GM12878 (cell line): Measurements from ENCODE around the gene CYSLTR1. TPM values are rescaled to one million over a fixed set of nuclear protein-coding genes. Genes with fewer than 3 reads are reported as not detected.

Source experiments
- ATAC-seq: fragments of 200-7000 bp; cut with Tn5 transposase; 3 replicates; pipeline ENCODE4 v1.9.1; 2020; ENCODE audit warnings: mild to moderate bottlenecking, moderate library complexity
- BruUV-seq: library from RNA; stranded (reverse); fragments of 400-500 nt; replicated peaks from 2 replicates; lab custom pipeline; 2021; lab: Mats Ljungman, UMichigan
- CTCF ChIA-PET: fragments of 300-600 bp; sonication (Branson Sonifier 250); formaldehyde crosslinking; extraction: SDS; loops from one replicate; lab custom pipeline; 2021; ENCODE audit warnings: inconsistent platforms; lab: Yijun Ruan, JAX
- POLR2A ChIA-PET: fragments of 350-600 bp; formaldehyde crosslinking; extraction: SDS; loops from one replicate; lab custom pipeline; 2021; ENCODE audit warnings: inconsistent platforms; lab: Charles Lee
- RAD21 ChIA-PET: fragments of 300-600 bp; sonication (Branson Sonifier 250); formaldehyde crosslinking; loops from one replicate; lab custom pipeline; 2023; ENCODE audit warnings: antibody characterized with exemption; ENCODE audit not compliant: unreplicated experiment; lab: Charles Lee
- SMC1A ChIA-PET: fragments of 300-600 bp; sonication (Branson Sonifier 250); formaldehyde crosslinking; loops from one replicate; lab custom pipeline; 2023; ENCODE audit not compliant: unreplicated experiment, uncharacterized antibody; lab: Charles Lee
- DNase-seq: peaks from one replicate; pipeline ENCODE4 v3.0.0-alpha.2; 2011; ENCODE audit warnings: low read depth, low spot score
- FAIRE-seq: peaks from 3 replicates; lab custom pipeline; 2011; peaks lifted over from hg19 to GRCh38; lab: Jason Lieb, UNC
- H2AFZ ChIP-seq: 2 replicates; pipeline ENCODE4 v1.6.0; 2011; ENCODE audit warnings: low read depth, low read length, control low read depth; ENCODE audit not compliant: control insufficient read depth
- H3K27ac ChIP-seq: 2 replicates; pipeline ENCODE4 v1.5.1; 2011; ENCODE audit warnings: control low read depth; ENCODE audit not compliant: control insufficient read depth, insufficient read depth
- H3K27me3 ChIP-seq, 2 experiments: replicated peaks in 1 of 2; 2 replicates each; pipeline versions ENCODE4 v1.6.0 to v1.6.1; 2011; ENCODE audit warnings: low read length in 1 of 2; ENCODE audit not compliant: control insufficient read depth in 2 of 2, insufficient read depth in 2 of 2
- H3K36me3 ChIP-seq, 2 experiments: 2 replicates each; pipeline ENCODE4 v1.5.1; 2011; ENCODE audit warnings: low read length in 1 of 2; ENCODE audit not compliant: control insufficient read depth in 2 of 2, insufficient read depth in 2 of 2
- H3K4me1 ChIP-seq: 2 replicates; pipeline ENCODE4 v1.6.1; 2011; ENCODE audit warnings: mild to moderate bottlenecking, low read length, moderate library complexity, mixed read lengths; ENCODE audit not compliant: control insufficient read depth, insufficient read depth
- H3K4me2 ChIP-seq: 2 replicates; pipeline ENCODE4 v1.6.0; 2011; ENCODE audit warnings: control low read depth; ENCODE audit not compliant: control insufficient read depth, insufficient read depth
- H3K4me3 ChIP-seq: fragments of 200-600 bp; sonication (generic); 2 replicates; pipeline ENCODE4 v1.5.1; 2016
- H3K79me2 ChIP-seq: 2 replicates; pipeline ENCODE4 v1.6.0; 2011; ENCODE audit warnings: low read length; ENCODE audit not compliant: control insufficient read depth, insufficient read depth
- H3K9ac ChIP-seq: 2 replicates; pipeline ENCODE4 v1.8.0; 2011; ENCODE audit warnings: low read length, control low read depth, mixed read lengths; ENCODE audit not compliant: control insufficient read depth, insufficient read depth
- H3K9me3 ChIP-seq: replicated peaks from 3 replicates; pipeline ENCODE4 v1.5.1; 2011; ENCODE audit warnings: mild to moderate bottlenecking, low read length; ENCODE audit not compliant: control insufficient read depth, insufficient read depth
- H4K20me1 ChIP-seq: 2 replicates; pipeline ENCODE4 v1.6.0; 2011; ENCODE audit not compliant: control insufficient read depth, insufficient read depth
- BCL3 ChIP-seq: IDR thresholded peaks from 2 replicates; pipeline ENCODE4 v1.6.1; 2011; ENCODE audit warnings: borderline replicate concordance, low read depth, mild to moderate bottlenecking, moderate library complexity, low read length; ENCODE audit not compliant: insufficient read depth, poor library complexity, severe bottlenecking
- GATAD2B ChIP-seq: fragments of 450-650 bp; conservative IDR thresholded peaks from 2 replicates; pipeline ENCODE4 v1.6.1; 2017; ENCODE audit warnings: low read depth, mild to moderate bottlenecking, moderate library complexity
- JUNB ChIP-seq: IDR thresholded peaks from 2 replicates; pipeline ENCODE4 v1.6.1; 2016; ENCODE audit warnings: antibody characterized with exemption, mild to moderate bottlenecking
- LARP7 ChIP-seq: fragments of 450-650 bp; IDR thresholded peaks from 2 replicates; pipeline ENCODE4 v1.6.1; 2017; ENCODE audit warnings: mild to moderate bottlenecking
- MEF2A ChIP-seq: IDR thresholded peaks from 2 replicates; pipeline ENCODE4 v1.6.1; 2011; ENCODE audit warnings: low read depth, mild to moderate bottlenecking, low read length, moderate library complexity; ENCODE audit not compliant: insufficient read depth
- MLLT1 ChIP-seq: fragments of 450-650 bp; IDR thresholded peaks from 2 replicates; pipeline ENCODE4 v1.6.1; 2016; ENCODE audit warnings: mild to moderate bottlenecking
- NFXL1 ChIP-seq: fragments of 450-650 bp; IDR thresholded peaks from 2 replicates; pipeline ENCODE4 v1.6.1; 2017; ENCODE audit warnings: antibody characterized with exemption, mild to moderate bottlenecking, borderline replicate concordance
- PML ChIP-seq: IDR thresholded peaks from 2 replicates; pipeline ENCODE4 v1.6.1; 2012; ENCODE audit warnings: low read length, inconsistent platforms
- SREBF1 ChIP-seq: IDR thresholded peaks from 2 replicates; pipeline ENCODE4 v1.6.1; 2012; ENCODE audit warnings: mild to moderate bottlenecking, low read length
- USF1 ChIP-seq: IDR thresholded peaks from 2 replicates; pipeline ENCODE4 v1.6.1; 2011; ENCODE audit warnings: borderline replicate concordance, low read depth, mild to moderate bottlenecking, moderate library complexity, mixed read lengths, low read length; ENCODE audit not compliant: insufficient read depth; ENCODE audit errors: extremely low read length
- ZBED1 ChIP-seq: IDR thresholded peaks from 2 replicates; pipeline ENCODE4 v1.6.1; 2016; ENCODE audit warnings: borderline replicate concordance
- ZNF207 ChIP-seq: fragments of 450-650 bp; IDR thresholded peaks from 2 replicates; pipeline ENCODE4 v1.6.1; 2014; ENCODE audit warnings: antibody characterized with exemption, mild to moderate bottlenecking, borderline replicate concordance
- ZNF687 ChIP-seq: fragments of 450-650 bp; IDR thresholded peaks from 2 replicates; pipeline ENCODE4 v1.6.1; 2017; ENCODE audit warnings: mild to moderate bottlenecking, moderate library complexity
- WGBS: methylation state at CpG from one replicate; pipeline ENCODE4 v1.1.6; 2016; ENCODE audit warnings: low lambda C conversion rate; ENCODE audit not compliant: insufficient replicate concordance, insufficient coverage; ENCODE audit errors: missing lambda C conversion rate; 5-methylcytosine and 5-hydroxymethylcytosine counted together
- in situ Hi-C: fragments of 300-500 bp; cut with MboI; formaldehyde crosslinking; loops from 9 replicates; pipeline ENCODE4 v1.14.3; 2018; ENCODE audit warnings: mixed read lengths
- intact Hi-C: fragments of 100-400 bp; cut with micrococcal nuclease; formaldehyde crosslinking; loops from one replicate; pipeline ENCODE4 v1.14.2; 2022; ENCODE audit not compliant: unreplicated experiment
- polyA plus RNA-seq, 11 experiments: library from polyadenylated mRNA; depleted of rRNA in 4 of 11; unstranded in 6 of 11; stranded (reverse) in 5 of 11; fragments of >200 nt; fragmentation: Nextera tagmentation in 4 of 11; fragmentation: Illumina TruSeq in 1 of 11; extraction: Ambion mirVana in 4 of 11; extraction: Trizol in 1 of 11; gene quantifications; 1 replicate in 1 of 11; 2 replicates in 10 of 11; pipeline versions ENCODE4 v1.2.1 to v1.2.3, GENCODE V29; 2011 to 2016; ENCODE audit warnings: inconsistent platforms in 2 of 11, missing spikeins in 2 of 11, low read depth in 1 of 11
- total RNA-seq, 4 experiments: library from RNA; depleted of rRNA in 3 of 4; stranded (reverse); fragments of >200 nt in 3 of 4; fragmentation: Illumina TruSeq in 1 of 4; extraction: Trizol in 1 of 4; gene quantifications; 2 replicates each; pipeline versions ENCODE4 v1.2.1 to v1.2.3, GENCODE V29; 2013 to 2021

CYSLTR1 gene
- total and polyA plus RNA-seq, 10 of the 15 experiments (the other 5 are each of a cell fraction or from before 2014, with no cell fraction given): 13.7 to 42.0 (median 24.0) TPM

GRCh38 chrX:78316265-78316664 lies 11.1 kb downstream of the CYSLTR1 start:
- no peak for DNase-seq
- FAIRE-seq: no peak
- BruUV-seq: no TSS peak
- intact Hi-C loops (no loop called here), in situ Hi-C loops (no loop called here)
- H3K27ac ChIP-seq: no peak overlapping the region
- CTCF ChIA-PET: no interaction called here
- H3K36me3 ChIP-seq: no peaks in the 10 kb centered on the region
- no peaks in the 10 kb centered on the region for H4K20me1 ChIP-seq
- H3K4me3 ChIP-seq: no peak overlapping the region
- no peak overlapping the region for H3K4me2 ChIP-seq
- RAD21 ChIA-PET: no interaction called here
- SMC1A ChIA-PET: no interaction called here
- H3K4me1 ChIP-seq: no peaks in the 10 kb centered on the region
- H2AFZ ChIP-seq: no peak overlapping the region
- peaks cover 3% of the 10 kb centered on the region; the same call in 1 of the 3 replicates for H3K9me3 ChIP-seq
- H3K27me3 ChIP-seq: no peaks in the 10 kb centered on the region
- no peak for ATAC-seq
- no peak overlapping the region for H3K9ac ChIP-seq
- no peaks in the 10 kb centered on the region for H3K79me2 ChIP-seq
- TF ChIP-seq USF1 (no peak), ZBED1 (no peak), LARP7 (no peak), MEF2A (no peak), PML (no peak), SREBF1 (no peak), ZNF207 (no peak), ZNF687 (no peak), JUNB (no peak), BCL3 (no peak), MLLT1 (no peak), GATAD2B (no peak), NFXL1 (no peak)
- WGBS: 61% methylated on average over 2 of the region's 2 CpGs
- POLR2A ChIA-PET: no interaction called here
